PC-3 (cell line): ENCODE data around the gene USP34. TPM values are rescaled to one million over a fixed set of nuclear protein-coding genes. Genes with fewer than 3 reads are reported as not detected.
"Not testable (repeated sequence)": the region's sequence is repeated elsewhere in the genome, so short reads cannot be mapped to it uniquely, and the experiment has no call there.

Experiments used
- ATAC-seq: fragments of 200-7000 bp; cut with Tn5 transposase; 2 replicates; pipeline ENCODE4 v1.9.1; 2020; ENCODE audit warnings: mild to moderate bottlenecking, moderate library complexity
- BruUV-seq: library from RNA; stranded (reverse); fragments of 400-500 nt; replicated peaks from 2 replicates; lab custom pipeline; 2021; lab: Mats Ljungman, UMichigan
- CTCF ChIA-PET: fragments of 300-600 bp; sonication (Branson Sonifier 250); formaldehyde crosslinking; loops from one replicate; lab custom pipeline; 2022; ENCODE audit warnings: antibody characterized with exemption; lab: Charles Lee
- POLR2A ChIA-PET: fragments of 300-600 bp; sonication (Branson Sonifier 250); formaldehyde crosslinking; loops from one replicate; lab custom pipeline; 2022; ENCODE audit warnings: antibody characterized with exemption; ENCODE audit not compliant: unreplicated experiment; lab: Charles Lee
- DNase-seq: peaks from one replicate; pipeline ENCODE4 v3.0.0-alpha.2; 2015
- H2AFZ ChIP-seq: fragments of 300-600 bp; sonication (generic); 2 replicates; pipeline ENCODE4 v1.6.0; 2016; ENCODE audit warnings: antibody characterized with exemption, low read length
- H3F3A ChIP-seq: fragments of 300-600 bp; sonication (generic); one replicate; pipeline ENCODE4 v1.6.0; 2017; ENCODE audit warnings: antibody characterized with exemption, low read length, control low read depth, mild to moderate bottlenecking; ENCODE audit not compliant: unreplicated experiment
- H3K27ac ChIP-seq: fragments of 300-600 bp; sonication (generic); 2 replicates; pipeline ENCODE4 v1.5.1; 2016; ENCODE audit warnings: mild to moderate bottlenecking, low read length
- H3K27me3 ChIP-seq: fragments of 300-600 bp; sonication (generic); 2 replicates; pipeline ENCODE4 v1.6.1; 2016; ENCODE audit warnings: low read length, mixed read lengths
- H3K36me3 ChIP-seq: fragments of 300-600 bp; sonication (generic); 2 replicates; pipeline ENCODE4 v1.6.1; 2016; ENCODE audit warnings: low read depth, mixed run types, low read length, mixed read lengths
- H3K4me1 ChIP-seq: fragments of 300-600 bp; sonication (generic); 2 replicates; pipeline ENCODE4 v1.5.1; 2016; ENCODE audit warnings: low read length; ENCODE audit not compliant: insufficient read depth
- H3K4me2 ChIP-seq: fragments of 300-600 bp; sonication (generic); 2 replicates; pipeline ENCODE4 v1.6.0; 2016; ENCODE audit warnings: low read length
- H3K4me3 ChIP-seq: fragments of 300-600 bp; sonication (generic); 2 replicates; pipeline ENCODE4 v1.5.1; 2016; ENCODE audit warnings: mild to moderate bottlenecking, low read length, mixed read lengths
- H3K79me2 ChIP-seq: fragments of 300-600 bp; sonication (generic); 2 replicates; pipeline ENCODE4 v1.6.1; 2017; ENCODE audit warnings: low read length, mixed read lengths
- H3K9ac ChIP-seq: fragments of 300-600 bp; sonication (generic); 2 replicates; pipeline ENCODE4 v1.6.0; 2016; ENCODE audit warnings: mild to moderate bottlenecking, low read length
- H3K9me2 ChIP-seq: fragments of 300-600 bp; sonication (generic); replicated peaks from 2 replicates; pipeline ENCODE4 v1.6.1; 2016; ENCODE audit warnings: mixed run types, low read length, mixed read lengths
- H3K9me3 ChIP-seq: fragments of 300-600 bp; sonication (generic); 2 replicates; pipeline ENCODE4 v1.6.1; 2016; ENCODE audit warnings: low read length, mixed read lengths
- H4K20me1 ChIP-seq: fragments of 300-600 bp; sonication (generic); 2 replicates; pipeline ENCODE4 v1.6.1; 2016; ENCODE audit warnings: low read length, mixed read lengths
- CTCF ChIP-seq: fragments of 300-600 bp; sonication (generic); conservative IDR thresholded peaks from 2 replicates; pipeline ENCODE4 v1.5.1; 2017; ENCODE audit warnings: antibody characterized with exemption, low read depth, mild to moderate bottlenecking, low read length
- EZH2 ChIP-seq: fragments of 300-600 bp; sonication (generic); IDR thresholded peaks from one replicate; pipeline ENCODE4 v1.6.1; 2017; ENCODE audit warnings: antibody characterized with exemption, mild to moderate bottlenecking, low read length; ENCODE audit not compliant: unreplicated experiment
- EZH2phosphoT487 ChIP-seq: fragments of 300-600 bp; sonication (generic); IDR thresholded peaks from 2 replicates; pipeline ENCODE4 v1.6.1; 2018; ENCODE audit warnings: mild to moderate bottlenecking, antibody characterized with exemption, low read length, borderline replicate concordance
- intact Hi-C: fragments of 100-400 bp; cut with micrococcal nuclease; formaldehyde crosslinking; loops from 2 replicates; pipeline ENCODE4 v1.9.0; 2023
- total RNA-seq: library from RNA; depleted of rRNA; stranded (reverse); fragments of >200 nt; gene quantifications from 2 replicates; pipeline ENCODE4 v1.2.3, GENCODE V29; 2014

The USP34 gene
- total RNA-seq, 1 experiment from 2014 or later, result 67.1 TPM

DNA sequence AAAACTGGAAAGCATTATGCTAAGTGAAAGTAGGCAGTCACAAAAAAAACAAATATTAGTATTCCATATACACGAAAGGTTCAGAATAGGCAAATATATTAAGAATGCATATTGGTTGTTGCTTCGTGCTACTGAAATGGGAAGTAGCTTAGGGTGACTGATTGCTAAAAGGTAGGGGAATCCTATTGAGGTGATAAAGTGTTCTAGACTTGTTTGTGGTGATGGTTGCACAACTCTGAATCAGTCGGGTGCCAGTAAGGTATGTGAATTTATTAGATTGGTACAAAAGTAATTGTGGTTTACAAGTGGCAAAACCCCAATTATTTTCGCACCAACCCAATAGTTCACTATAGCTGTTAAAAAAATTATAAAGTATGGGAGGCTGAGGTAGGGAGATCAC lies 20.7 kb downstream of the USP34 start:
- BruUV-seq, result no TSS peak
- peaks cover 99% of the 10 kb centered on the region for H3K79me2 ChIP-seq
- no peaks in the 10 kb centered on the region for H3K27me3 ChIP-seq
- peaks cover 18% of the 10 kb centered on the region for H3K36me3 ChIP-seq
- no peak overlapping the region for H3K27ac ChIP-seq
- ChIA-PET POLR2A (no interaction called here), CTCF (no interaction called here)
- H3K4me2 ChIP-seq, result no peak overlapping the region
- 0 out of 2 replicates have a peak, but pooled peaks cover 4% of the 10 kb centered on the region for H4K20me1 ChIP-seq
- ATAC-seq (no peak), DNase-seq (no peak)
- H3F3A ChIP-seq, result no peaks in the 10 kb centered on the region
- intact Hi-C loops, result no loop called here
- peaks cover 4% of the 10 kb centered on the region; the same call in 1 of the 2 replicates for H3K9me3 ChIP-seq
- H3K4me3 ChIP-seq, result no peak overlapping the region
- no peaks in the 10 kb centered on the region for H3K4me1 ChIP-seq
- no peaks in the 10 kb centered on the region for H3K9me2 ChIP-seq
- H3K9ac ChIP-seq, result no peak overlapping the region
- no peak for TF ChIP-seq CTCF
- no peak for TF ChIP-seq EZH2
- TF ChIP-seq EZH2phosphoT487, result no peak
- H2AFZ ChIP-seq, result no peak overlapping the region

GRCh38 chr2:61448229-61448628 lies 22.7 kb downstream of the USP34 start:
- TF ChIP-seq EZH2phosphoT487 (no peak), CTCF (no peak), EZH2 (no peak)
- Histone ChIP-seq H3K36me3 (peaks cover 18% of the 10 kb centered on the region), H3K4me2 (no peak overlapping the region), H4K20me1 (no peaks in the 10 kb centered on the region), H2AFZ (no peak overlapping the region), H3K4me1 (peaks cover 10% of the 10 kb centered on the region; the same call in 1 of the 2 replicates), H3K9ac (no peak overlapping the region), H3K9me3 (peaks cover 4% of the 10 kb centered on the region; the same call in 1 of the 2 replicates), H3F3A (no peaks in the 10 kb centered on the region), H3K9me2 (no peaks in the 10 kb centered on the region), H3K27me3 (no peaks in the 10 kb centered on the region), H3K4me3 (no peak overlapping the region), H3K79me2 (peaks cover 99% of the 10 kb centered on the region), H3K27ac (no peak overlapping the region)
- DNase-seq (no peak), ATAC-seq (no peak)
- intact Hi-C loops, result no loop called here
- ChIA-PET POLR2A (no interaction called here), CTCF (no interaction called here)
- BruUV-seq, result no TSS peak

GRCh38 chr2:61446971-61447370 lies 23.9 kb downstream of the USP34 start:
- H3K27me3 ChIP-seq, BruUV-seq, H3K9me2 ChIP-seq, H4K20me1 ChIP-seq, ATAC-seq, DNase-seq, POLR2A ChIA-PET, H3K9ac ChIP-seq, H3K27ac ChIP-seq, intact Hi-C loops, CTCF ChIA-PET, H2AFZ ChIP-seq, H3K4me3 ChIP-seq, H3K9me3 ChIP-seq, H3F3A ChIP-seq, H3K4me2 ChIP-seq: not testable (repeated sequence)
- H3K79me2 ChIP-seq, result peaks cover 99% of the 10 kb centered on the region
- H3K36me3 ChIP-seq, result peaks cover 18% of the 10 kb centered on the region
- peaks cover 10% of the 10 kb centered on the region; the same call in 1 of the 2 replicates for H3K4me1 ChIP-seq
